ENCODE measurements around the gene S100A1. TPM values are rescaled to one million over a fixed set of nuclear protein-coding genes. Genes with fewer than 3 reads are reported as not detected.

S100A1 gene
- polyA plus RNA-seq, 1 of the 3 experiments (the other 2 are of a cell fraction), result 0.18 TPM

GRCh38 chr1:153607381-153607780 is 20.9 kb upstream of the S100A1 start (continued):
- TF ChIP-seq USF1 (IDR thresholded peaks at IDR 0.05; ENCODE audit: borderline replicate concordance, low read depth), result no peak
- no peak for TF ChIP-seq USF2 (IDR thresholded peaks at IDR 0.05; ENCODE audit: borderline replicate concordance, low read depth, low read length)
- TF ChIP-seq RXRA (IDR thresholded peaks at IDR 0.05; ENCODE audit: borderline replicate concordance, low read depth), result no peak
- no peak for TF ChIP-seq FOXJ3 (CRISPR knock-in tag; IDR thresholded peaks at IDR 0.05)

- Histone ChIP-seq H3K4me3 (ENCODE audit: low read depth in 2 of 2, low read length in 1 of 2) (peak overlapping the region; percentile 58 to 87), H3K4me1 (ENCODE audit: control insufficient read depth in 1 of 2, insufficient read depth in 2 of 2, low read depth in 1 of 2, low read length in 1 of 2) (peaks cover 15 to 23% of the 10 kb centered on the region in 2 experiments; a peak in 3 of 4 replicates), H3K9me3 (no peaks in the 10 kb centered on the region), H3K27me3 (ENCODE audit: insufficient read depth) (no peaks in the 10 kb centered on the region), H3K9me2 (no peaks in the 10 kb centered on the region), H4K20me1 (ENCODE audit: insufficient read depth) (no peaks in the 10 kb centered on the region), H2AFZ (ENCODE audit: low read depth) (no peak overlapping the region), H3K27ac (ENCODE audit: low read depth in 2 of 2, low read length in 1 of 2) (peak overlapping the region; percentile 58 to 84), H3F3A (replicated peaks; ENCODE audit: insufficient read depth) (peaks cover 33% of the 10 kb centered on the region), H3K36me3 (replicated peaks in 1 of 2; ENCODE audit: control insufficient read depth in 1 of 2, insufficient read depth in 2 of 2, low read length in 1 of 2) (peaks cover 13 to 27% of the 10 kb centered on the region in 2 experiments), H3K79me2 (ENCODE audit: insufficient read depth) (peaks cover 48% of the 10 kb centered on the region), H3K4me2 (peak overlapping the region; percentile 99), H3K9ac (peak overlapping the region; percentile 100)
- TF ChIP-seq GABPA (IDR thresholded peaks at IDR 0.05; ENCODE audit: low read depth), result no peak
- peak; percentile 31; the same call in 1 of the 2 replicates for TF ChIP-seq POLR2AphosphoS5 (IDR thresholded peaks at IDR 0.05; ENCODE audit: low read depth, low read length)
- WGBS (ENCODE audit: low lambda C conversion rate), result 72% methylated on average over 6 of the region's 7 CpGs
- ChIA-PET POLR2A (no interaction called here), CTCF (interaction anchor here (1.2 to 3.0 kb wide), 4 partner anchors 9 to 98 kb away, joined by 3 to 17 read pairs (median 6); no protein-coding TSS in a partner anchor)
- no peak for DNase-seq
Measured at GRCh38 chr1:153608089-153608682, 20.0 kb upstream of the S100A1 start.

GRCh38 chr1:153608742-153609584 is 19.3 kb upstream of the S100A1 start:
- H3F3A ChIP-seq (replicated peaks; ENCODE audit: insufficient read depth), result peaks cover 30% of the 10 kb centered on the region
- H2AFZ ChIP-seq (ENCODE audit: low read depth), result peak overlapping the region; percentile 48; the same call in 1 of the 2 replicates
- WGBS (ENCODE audit: low lambda C conversion rate), result 10% methylated on average over 18 of the region's 19 CpGs
- peaks cover 13 to 27% of the 10 kb centered on the region in 2 experiments for H3K36me3 ChIP-seq (replicated peaks in 1 of 2; ENCODE audit: control insufficient read depth in 1 of 2, insufficient read depth in 2 of 2, low read length in 1 of 2)
- H3K27me3 ChIP-seq (ENCODE audit: insufficient read depth), result no peaks in the 10 kb centered on the region
- DNase-seq, result no peak
- peak overlapping the region; percentile 100 for H3K9ac ChIP-seq
- peak overlapping the region; percentile 58 to 84 for H3K27ac ChIP-seq (ENCODE audit: low read depth in 2 of 2, low read length in 1 of 2)
- peaks cover 15 to 23% of the 10 kb centered on the region in 2 experiments; a peak in 3 of 4 replicates for H3K4me1 ChIP-seq (ENCODE audit: control insufficient read depth in 1 of 2, insufficient read depth in 2 of 2, low read depth in 1 of 2, low read length in 1 of 2)
- peak overlapping the region; percentile 58 to 87 for H3K4me3 ChIP-seq (ENCODE audit: low read depth in 2 of 2, low read length in 1 of 2)
- no peaks in the 10 kb centered on the region for H4K20me1 ChIP-seq (ENCODE audit: insufficient read depth)
- peaks cover 51% of the 10 kb centered on the region for H3K79me2 ChIP-seq (ENCODE audit: insufficient read depth)
- H3K4me2 ChIP-seq, result peak overlapping the region; percentile 99
- H3K9me2 ChIP-seq, result no peaks in the 10 kb centered on the region
- POLR2A ChIA-PET, result no interaction called here
- H3K9me3 ChIP-seq, result no peaks in the 10 kb centered on the region
- CTCF ChIA-PET, result interaction anchor here (1.2 to 3.0 kb wide), 3 partner anchors 9 to 98 kb away, joined by 3 to 17 read pairs (median 8); no protein-coding TSS in a partner anchor
- TF ChIP-seq EP300 (IDR thresholded peaks at IDR 0.05; ENCODE audit: borderline replicate concordance in 1 of 2, low read depth in 1 of 2, low read length in 1 of 2) (peak in 1 of 2 experiments; percentile 8; a peak in 1 of 4 replicates), TAF1 (IDR thresholded peaks at IDR 0.05; ENCODE audit: borderline replicate concordance, low read depth, low read length) (peak; percentile 68; the same call in 1 of the 2 replicates), USF2 (IDR thresholded peaks at IDR 0.05; ENCODE audit: borderline replicate concordance, low read depth, low read length) (no peak), MEF2A (IDR thresholded peaks at IDR 0.05; ENCODE audit: borderline replicate concordance, low read depth) (no peak), MXI1 (IDR thresholded peaks at IDR 0.05; ENCODE audit: low read depth, low read length) (no peak), RXRA (IDR thresholded peaks at IDR 0.05; ENCODE audit: borderline replicate concordance, low read depth) (0 out of 2 replicates have a peak, but pooled peaks have one; percentile 24), PBX3 (IDR thresholded peaks at IDR 0.05) (peak; percentile 96), IRF3 (IDR thresholded peaks at IDR 0.05; ENCODE audit: low read depth, low read length) (no peak), TCF12 (IDR thresholded peaks at IDR 0.05) (peak; percentile 66), JUND (IDR thresholded peaks at IDR 0.05) (no peak; the same call in 1 of the 2 replicates), FOXJ3 (CRISPR knock-in tag; IDR thresholded peaks at IDR 0.05) (no peak), YY1 (IDR thresholded peaks at IDR 0.05; ENCODE audit: low read depth) (peak; percentile 53; the same call in 1 of the 2 replicates), TEAD4 (IDR thresholded peaks at IDR 0.05; ENCODE audit: borderline replicate concordance, insufficient read depth) (peak; percentile 43; the same call in 1 of the 2 replicates), MAX (IDR thresholded peaks at IDR 0.05; ENCODE audit: low read depth) (peak; percentile 83)
